GM19025 (cell line): ENCODE data around the gene GNAQ.

Source experiments
- ATAC-seq: cut with Tn5 transposase; IDR thresholded peaks from one replicate; pipeline ENCODE4 v1.9.1; 2021; ENCODE audit warnings: mild to moderate bottlenecking, low read depth, moderate library complexity; ENCODE audit not compliant: unreplicated experiment

Gene GNAQ

DNA sequence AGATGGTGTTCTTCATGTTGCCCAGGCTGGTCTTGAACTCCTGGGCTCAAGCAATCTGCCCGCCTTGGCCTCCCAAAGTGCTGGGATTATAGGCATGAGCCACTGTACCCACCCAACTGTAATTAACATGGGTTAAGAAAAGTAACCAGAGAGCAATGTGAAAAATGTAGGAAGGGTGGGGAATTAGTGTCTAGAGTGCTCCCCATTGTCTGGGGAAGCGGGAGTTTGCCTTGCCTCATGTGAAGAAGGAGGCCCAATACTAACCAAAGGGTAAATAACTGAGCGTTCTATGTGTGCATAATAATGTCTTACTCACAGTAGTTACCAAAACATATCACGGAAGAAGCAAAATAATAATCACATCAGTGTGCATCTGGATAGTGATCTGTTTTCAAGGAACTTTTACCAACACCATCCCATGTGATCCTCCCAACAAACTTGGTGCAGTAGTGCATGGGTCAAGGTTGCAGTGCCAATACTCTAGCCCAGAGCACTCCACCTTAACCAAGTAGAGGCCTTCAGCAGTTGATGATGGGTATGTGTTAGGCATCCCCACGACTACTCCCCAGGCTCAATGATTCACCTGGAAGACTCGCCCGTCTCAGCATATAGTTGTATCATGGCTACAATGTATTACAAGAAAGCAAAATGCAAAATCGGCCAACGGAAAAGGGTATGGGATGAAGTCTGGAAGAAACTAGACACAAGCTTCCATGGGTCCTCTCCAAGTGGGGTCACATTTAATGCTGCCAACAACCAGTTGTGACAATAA is 26.2 kb downstream of the GNAQ start:
- ATAC-seq: no peak

DNA sequence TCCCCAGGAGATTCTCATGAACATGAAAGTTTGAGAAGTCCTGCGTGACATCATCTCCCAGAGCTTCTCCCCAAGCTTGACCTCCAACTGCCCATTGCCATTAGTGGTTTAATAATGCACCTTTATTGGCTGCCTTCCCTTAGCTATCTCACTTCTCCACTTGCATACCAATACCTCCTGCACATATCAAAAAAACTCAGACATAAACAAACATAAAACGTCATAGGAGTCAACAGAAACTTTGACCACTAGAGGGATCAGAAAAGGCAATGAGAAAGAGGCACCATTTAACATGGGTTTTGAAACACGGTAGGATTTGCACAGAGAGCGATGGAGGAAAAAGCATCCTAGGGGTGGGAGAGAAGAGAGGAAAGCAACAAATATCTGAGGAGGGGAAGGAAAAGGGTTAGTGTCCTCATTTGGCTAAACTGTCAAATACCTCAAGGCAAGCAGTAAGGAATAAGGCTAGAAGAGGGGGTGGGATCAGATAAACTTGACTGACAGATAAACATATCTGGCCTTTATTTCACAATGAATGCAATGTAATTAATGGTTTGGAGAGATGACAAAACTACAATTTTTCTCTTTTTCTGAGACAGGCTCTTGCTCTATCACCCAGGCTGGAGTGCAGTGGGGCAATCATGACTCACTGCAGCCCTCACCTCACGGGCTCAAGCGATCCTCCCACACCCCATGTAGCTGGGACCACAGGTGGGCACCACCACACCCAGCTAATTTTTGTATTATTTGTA is 27.0 kb downstream of the GNAQ start:
- no peak for ATAC-seq

DNA sequence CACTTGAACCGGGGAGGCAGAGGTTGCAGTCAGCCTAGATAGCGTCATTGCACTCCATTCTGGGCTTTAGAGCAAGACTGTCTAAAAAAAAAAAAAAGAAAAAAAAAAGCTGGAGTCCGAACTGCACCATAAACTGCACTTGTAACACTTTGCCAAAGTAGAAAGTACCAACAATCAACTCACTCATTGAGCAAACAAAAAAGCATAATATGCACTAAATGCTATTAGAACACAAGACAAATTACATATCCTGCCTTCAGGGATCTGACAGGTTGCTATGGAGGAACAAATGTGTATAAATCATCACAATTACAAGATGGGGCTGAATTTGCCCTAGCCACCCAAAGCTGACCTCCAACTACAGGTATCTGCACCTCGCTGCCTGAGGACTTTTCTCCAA is 27.9 kb downstream of the GNAQ start:
- ATAC-seq: no peak

DNA sequence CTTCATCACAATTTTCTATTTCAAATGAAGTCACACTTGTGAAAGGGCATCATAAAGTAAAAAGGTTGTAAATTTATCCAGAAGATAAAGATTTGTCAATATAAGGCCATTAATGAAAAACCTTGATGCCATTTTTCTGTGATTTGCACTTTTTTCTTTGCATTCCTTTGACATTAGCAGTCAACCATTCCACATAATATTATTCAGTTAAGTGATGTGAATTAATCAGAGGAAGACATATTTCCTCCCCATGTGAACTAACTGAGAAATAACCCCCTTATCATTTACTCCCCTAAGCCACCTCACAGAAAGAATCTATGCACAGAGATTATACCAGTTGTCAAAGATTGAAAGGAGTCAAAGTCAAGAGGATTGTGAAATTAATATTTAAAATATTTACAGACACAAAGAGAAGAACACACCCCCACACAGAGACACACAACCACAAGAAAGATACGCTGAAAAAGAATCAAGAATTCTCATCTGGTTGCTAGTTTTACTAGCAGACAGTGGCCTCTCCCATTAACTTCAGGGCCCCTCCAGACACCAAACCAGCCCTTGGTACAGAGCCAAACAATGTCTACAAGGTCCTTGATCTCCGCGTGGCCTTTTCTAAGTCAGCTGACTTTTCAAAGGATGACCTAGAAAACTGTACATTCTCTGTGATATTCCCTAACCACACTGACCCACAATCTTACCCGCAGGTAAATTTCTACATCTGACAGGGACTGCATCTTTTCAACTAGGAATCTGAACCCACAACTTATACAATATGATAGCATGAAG is 29.5 kb downstream of the GNAQ start:
- no peak for ATAC-seq

DNA sequence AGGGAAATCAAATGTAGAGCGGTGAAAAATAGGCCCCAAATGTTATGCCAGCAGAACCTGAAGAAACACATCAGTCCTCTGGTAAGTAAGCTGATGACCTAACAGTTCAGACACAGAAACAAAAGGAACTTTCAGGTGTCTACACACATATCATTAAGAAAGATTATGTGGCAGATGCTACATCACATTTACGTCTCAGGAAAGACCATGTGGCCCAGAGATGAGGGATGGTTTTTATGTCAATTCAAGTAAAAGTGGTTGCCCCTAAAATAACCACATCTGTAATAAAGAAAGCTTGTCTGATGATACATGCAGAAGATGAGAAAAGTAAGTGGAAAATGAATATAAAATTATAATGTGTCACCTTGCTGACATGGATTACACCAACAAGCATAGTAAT is 31.4 kb downstream of the GNAQ start:
- no peak for ATAC-seq

DNA sequence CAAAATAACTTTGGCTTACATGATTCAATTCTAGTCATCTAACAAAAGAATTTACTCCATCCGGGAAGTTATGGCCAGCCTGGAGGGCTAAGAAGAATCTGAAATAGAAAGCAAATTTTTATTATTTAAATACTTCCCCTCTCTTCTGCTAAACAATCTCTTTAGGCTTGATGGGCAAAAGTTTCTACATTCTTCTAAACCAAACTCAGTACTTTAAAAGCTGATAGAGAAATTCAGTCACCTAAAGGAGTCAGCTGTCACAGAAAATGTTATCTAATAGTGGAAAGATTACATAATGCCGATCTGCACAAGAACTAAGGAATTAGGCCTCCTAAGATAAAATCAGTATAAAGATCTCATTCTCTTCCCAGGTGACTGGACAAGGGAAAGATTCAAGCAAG is 32.4 kb downstream of the GNAQ start:
- ATAC-seq: no peak

DNA sequence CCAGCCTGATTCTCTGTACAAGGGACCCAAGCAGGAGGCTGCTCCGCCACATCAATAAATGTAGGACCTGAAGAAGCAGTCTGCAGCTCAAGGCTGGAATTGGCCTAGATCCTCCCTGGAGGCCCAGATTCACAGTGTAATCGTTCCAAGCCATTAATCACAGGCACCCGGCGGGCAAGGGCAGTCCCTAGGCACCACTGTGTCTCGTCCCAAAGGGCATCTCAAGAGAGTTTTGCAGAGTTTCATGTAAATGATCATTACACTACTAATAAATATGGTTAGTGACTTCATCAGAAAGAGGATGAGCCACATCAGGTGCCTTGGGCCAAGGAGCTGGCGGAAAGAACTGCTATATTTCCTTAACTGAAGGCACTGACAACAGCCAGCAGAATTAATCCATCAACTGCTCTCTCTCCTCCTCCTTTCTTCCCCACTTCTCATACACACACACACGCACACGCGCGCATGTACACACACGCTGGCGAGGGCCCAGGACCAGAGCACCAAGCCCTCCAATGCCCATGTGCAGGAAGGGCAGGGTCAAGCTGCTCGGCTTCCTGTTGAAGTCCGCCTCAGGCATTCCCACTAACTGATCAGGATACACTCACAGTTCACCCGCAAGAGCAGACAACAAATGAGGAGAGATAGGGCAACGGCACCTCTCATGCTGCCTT is 33.9 kb downstream of the GNAQ start:
- ATAC-seq: no peak

DNA sequence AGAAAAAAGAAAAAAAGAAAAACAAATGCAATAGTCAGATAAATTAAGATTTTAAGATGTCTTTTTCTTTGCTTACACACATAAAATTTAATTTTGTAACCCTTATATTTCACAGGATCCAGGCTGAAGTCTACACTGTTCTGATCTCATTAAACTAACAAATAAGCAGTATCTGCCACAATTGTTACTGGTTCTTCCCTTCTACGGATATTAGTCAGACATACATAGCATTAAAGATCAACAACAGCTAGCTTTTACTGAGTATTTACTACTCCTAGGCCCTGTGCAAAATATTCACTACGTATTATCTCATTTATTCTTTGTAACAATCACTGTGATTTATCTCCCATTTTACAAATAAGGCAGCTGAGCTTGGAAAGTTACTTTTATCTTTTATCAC is 34.9 kb downstream of the GNAQ start:
- no peak for ATAC-seq

DNA sequence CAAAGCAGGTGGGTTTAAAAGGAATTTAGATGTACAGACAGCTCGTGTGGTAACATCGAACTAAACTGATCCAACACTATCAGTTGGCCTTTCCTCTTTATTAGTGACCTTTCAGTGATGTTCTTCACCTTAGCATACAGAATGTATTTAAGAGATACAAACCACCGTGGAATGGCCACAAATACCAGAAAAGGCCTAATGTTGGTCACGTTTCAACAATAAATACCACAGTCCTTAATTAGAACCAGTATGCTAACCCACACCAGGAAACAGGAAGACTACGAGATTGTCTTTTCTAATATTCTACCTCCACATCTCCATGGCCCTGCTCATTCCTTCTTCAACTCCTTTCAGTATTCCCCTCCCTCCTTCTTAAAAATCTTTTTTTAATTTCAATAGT is 40.4 kb downstream of the GNAQ start:
- no peak for ATAC-seq

DNA sequence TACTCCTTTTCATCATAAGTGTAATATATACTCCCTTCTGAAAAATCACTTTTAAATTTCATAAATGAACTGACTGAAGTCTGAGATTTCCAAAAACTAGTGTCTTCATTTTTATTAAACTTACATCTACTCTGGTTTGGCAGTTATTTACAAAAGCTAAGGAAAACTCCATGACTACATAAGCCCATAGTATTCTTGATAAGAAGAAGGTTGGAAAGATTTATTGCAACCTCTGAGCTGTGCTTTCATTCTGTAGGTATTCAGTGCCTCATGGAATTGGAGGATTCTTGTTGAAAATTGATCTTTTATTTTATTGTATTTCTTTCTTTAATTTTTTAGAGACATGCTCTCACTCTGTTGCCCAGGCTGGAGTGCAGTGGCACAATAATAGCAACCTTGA is 41.7 kb downstream of the GNAQ start:
- ATAC-seq: no peak

DNA sequence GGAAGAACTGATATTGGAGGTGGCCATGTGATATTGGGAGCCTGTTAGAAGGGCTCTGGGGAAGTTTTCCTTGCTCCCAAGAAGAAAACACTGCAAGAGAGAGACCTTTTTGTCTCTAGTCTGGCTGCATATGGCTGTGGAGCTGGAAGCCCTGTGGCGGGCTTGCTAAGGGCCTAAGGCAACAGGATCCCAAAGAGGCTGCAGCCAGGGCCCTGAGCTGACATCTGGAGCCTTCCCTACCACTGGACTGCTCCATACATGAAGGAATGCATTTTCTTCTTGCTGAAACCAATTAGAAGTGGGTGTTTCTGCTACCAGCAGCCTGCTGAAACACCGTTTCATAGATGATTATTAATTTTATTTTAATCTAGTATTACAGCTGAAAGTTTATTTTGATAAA is 42.2 kb downstream of the GNAQ start:
- ATAC-seq: no peak

DNA sequence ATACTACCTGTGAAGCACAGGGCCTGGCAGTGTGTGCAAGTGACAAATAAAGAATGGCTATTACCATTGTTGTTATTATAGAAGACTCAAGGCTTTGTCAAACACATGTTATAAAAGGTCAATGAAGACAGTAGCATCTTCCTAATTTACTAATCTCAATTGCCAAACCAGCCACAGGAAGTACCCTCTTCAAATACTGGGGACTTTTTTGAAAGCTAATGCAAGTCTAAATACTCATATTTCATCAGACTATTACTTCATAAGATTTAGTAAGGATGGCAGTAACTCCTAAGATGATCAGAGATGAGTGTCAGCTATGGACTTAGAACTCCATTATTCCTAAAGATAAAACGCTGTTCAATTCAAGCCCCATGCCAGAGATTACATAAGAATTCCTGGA is 43.0 kb downstream of the GNAQ start:
- ATAC-seq: no peak

DNA sequence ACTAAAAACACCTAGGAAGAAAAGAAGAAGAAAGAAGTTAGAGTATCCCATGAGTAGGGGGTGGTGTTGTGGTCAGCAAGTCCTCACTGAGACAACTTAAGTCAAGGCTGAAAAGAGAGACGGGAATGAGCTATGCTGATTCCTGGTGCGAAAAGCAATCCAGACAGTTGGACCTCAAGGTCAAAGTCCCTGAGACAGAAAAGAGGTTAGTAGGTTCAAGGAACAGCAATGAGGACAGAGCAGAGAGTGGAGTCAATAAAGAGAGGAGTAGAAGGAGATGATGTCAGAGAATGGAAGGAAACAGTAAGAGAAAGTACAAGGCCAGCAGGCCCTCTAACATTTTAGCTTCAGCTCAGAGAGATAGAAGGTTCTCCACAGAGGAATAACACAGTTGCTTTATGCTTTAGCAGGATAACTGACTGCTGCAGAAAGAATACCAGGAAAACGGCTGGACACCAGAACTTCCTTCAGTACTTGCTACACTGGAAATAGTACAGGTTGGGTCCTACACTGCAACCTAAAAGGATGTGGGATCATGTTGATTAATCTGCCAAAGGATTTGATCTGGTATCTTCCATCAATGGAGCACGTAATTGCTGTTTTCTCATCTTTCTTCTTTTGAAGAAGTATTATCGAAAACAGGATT is 43.6 kb downstream of the GNAQ start:
- no peak for ATAC-seq

DNA sequence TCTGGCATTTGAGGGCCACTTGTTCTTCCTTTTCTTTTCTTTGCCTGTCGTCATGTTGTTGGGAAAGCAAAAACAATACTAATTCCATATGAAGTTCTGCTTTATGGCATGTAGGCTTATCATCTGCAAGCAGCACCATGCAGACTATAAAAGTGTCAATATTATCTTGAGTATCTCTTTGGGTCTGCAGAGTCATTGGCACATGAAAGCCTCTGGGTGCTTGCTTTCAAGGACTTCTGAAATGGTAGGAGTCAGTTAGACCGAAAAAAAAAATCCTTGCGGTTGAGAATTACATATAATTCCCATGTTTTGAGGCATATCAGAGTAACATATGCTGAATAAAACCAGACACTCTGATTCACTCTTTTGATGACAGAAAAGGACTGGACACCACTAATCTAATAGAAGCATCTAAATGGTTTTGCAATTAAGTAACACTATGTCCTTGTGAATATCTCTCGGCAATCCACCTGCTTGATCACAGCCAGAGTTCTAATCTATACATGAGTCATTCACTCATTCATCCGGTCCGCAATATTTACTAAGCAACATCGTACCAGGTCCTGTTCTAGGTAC is 44.4 kb downstream of the GNAQ start:
- ATAC-seq: no peak

DNA sequence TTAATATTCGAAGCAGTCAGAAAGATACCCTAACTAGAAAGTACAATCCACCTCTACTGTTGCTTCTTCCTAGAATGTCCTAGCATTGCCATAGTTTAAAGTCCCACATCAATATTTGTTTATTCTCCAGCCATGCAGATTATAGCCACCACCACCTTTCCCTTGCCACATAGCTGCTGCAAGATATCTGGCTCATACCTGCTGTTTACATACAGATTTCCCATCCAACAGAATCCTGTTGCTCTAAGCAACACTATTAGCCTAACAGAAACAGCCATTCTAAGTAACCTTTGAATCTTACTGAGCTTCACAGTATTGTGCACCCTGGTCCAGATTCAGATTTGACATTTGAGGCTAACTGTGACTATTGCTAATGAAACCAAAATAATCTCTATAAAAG is 45.6 kb downstream of the GNAQ start:
- ATAC-seq: no peak

DNA sequence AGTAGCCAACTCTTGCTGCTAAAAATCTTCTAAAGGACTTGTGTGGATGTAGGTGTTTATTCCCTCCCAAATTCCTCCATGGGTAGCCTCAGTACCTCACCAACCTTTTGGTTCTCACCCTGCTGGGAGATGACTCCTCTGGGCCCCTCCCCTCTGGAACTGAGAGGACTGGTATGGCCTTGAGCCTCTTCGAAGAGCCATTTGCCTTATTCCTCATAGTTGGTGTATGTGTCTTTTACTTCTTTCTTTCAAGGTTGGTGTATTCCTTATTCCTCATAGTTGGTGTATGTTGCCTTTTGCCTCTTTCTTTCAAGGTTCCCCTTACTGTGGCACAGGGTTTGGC is 48.3 kb downstream of the GNAQ start:
- no peak for ATAC-seq

DNA sequence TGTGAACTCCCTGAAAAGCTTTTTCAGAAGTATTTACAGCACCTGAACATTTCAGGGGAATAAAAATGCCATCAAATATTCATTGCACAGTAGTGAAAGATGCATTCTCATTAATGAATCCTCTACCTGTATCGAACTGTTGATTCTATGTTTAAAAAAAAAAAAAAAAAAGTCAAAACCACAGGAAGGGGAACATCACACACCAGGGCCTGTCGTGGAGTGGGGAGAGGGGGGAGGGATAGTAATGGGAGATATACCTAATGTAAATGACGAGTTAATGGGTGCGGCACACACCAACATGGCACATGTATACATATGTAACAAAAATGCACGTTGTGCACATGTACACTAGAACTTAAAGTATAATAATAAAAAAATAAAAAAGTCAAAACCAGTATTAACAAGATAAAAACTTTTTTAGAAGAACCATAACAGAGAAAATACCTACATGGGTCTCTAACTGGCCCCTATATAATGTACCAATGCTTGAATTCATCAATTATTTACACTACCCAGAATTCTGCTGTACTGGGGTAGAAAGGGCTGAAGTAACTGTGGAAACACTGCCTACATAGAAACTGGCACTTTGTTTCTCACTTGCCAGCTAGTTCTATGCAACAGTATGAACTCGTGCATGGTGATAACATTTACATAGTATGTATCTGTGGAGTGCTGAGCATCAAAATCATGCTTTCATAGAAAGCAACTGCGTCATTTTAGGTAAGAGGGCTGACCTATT is 48.9 kb downstream of the GNAQ start:
- ATAC-seq: no peak

DNA sequence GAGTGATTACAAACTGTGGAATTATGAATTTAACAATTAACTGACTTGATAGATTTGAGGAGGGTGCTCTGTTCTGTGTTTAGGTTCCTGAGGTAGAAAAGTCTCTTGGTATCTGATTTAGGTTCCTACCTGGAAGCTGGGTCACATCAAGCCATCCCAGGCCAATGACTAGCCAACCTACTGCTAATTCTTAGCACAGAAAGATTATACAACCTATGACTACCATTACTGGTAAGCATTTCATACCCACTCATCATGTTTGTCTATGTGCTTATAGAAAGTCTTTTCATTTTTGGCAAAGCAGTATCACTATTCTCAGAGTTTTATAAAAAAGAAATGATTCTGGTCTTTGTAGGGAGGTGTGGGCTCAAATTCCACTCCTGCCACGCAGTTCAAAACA is 49.7 kb downstream of the GNAQ start:
- ATAC-seq: no peak

DNA sequence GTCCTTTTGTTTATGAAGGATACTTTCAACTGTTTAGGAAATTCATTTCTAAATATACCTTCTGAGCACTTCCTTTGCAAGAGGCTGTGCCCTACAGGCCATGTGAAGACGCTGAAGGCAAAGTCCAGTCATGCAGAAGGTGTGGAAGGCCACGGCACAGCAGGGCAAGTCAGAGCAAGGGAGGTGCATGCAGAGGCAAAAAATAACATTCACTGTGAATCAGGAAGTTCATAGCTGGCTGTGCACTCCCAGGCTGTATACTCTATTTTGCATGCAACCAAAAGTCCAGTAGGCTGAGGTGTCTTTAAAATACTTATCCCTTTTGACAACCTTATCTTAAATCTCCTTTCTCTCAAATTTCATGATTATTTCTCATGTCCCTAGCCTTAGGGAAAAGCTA is 50.3 kb downstream of the GNAQ start:
- no peak for ATAC-seq

DNA sequence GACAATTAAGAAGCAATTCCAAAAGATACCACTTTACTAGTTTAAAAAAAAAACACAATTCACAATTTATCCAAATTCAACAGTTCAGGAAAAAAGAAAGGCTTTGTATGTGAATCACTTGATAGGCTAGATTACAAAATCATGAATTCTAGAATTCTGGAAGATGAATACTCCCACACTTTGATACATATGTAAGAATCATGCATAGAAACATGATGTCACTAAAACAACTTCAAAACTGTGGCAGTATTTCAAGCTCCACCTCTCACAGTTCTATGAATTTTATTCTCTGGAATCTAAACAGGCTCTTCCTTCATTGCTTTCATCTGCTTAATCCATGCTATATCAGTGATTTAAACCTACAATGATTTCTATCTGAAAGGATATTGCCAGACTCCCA is 51.0 kb downstream of the GNAQ start:
- ATAC-seq: no peak
